ENCODE measurements around the gene SBNO1.
A peak's percentile ranks its signal among the peaks of the same experiment; 100 is the strongest.

The SBNO1 gene

GRCh38 chr12:123282111-123282510, 82.5 kb downstream of the SBNO1 start:
- no peak overlapping the region for H2AFZ ChIP-seq (ENCODE audit: low read length)
- no peak overlapping the region for H3K4me3 ChIP-seq (ENCODE audit: low read length)
- H3K36me3 ChIP-seq (replicated peaks; ENCODE audit: insufficient read depth, low read length), result no peaks in the 10 kb centered on the region
- H3K9me2 ChIP-seq (replicated peaks; ENCODE audit: insufficient read depth, low read length), result no peaks in the 10 kb centered on the region
- no peaks in the 10 kb centered on the region for H3K9me3 ChIP-seq (replicated peaks; ENCODE audit: insufficient read depth, low read length)
- H3K4me1 ChIP-seq (ENCODE audit: low read length), result 0 out of 2 replicates have a peak, but pooled peaks cover 3% of the 10 kb centered on the region
- no peak overlapping the region for H3K9ac ChIP-seq (ENCODE audit: low read length)
- H4K20me1 ChIP-seq (ENCODE audit: insufficient read depth, low read length), result no peaks in the 10 kb centered on the region
- H3K79me2 ChIP-seq (ENCODE audit: low read length), result no peaks in the 10 kb centered on the region
- H3K27me3 ChIP-seq (replicated peaks; ENCODE audit: insufficient read depth, low read length), result no peaks in the 10 kb centered on the region
- no peak for TF ChIP-seq CTCF (IDR thresholded peaks at IDR 0.05; ENCODE audit: low read length)
- TF ChIP-seq EZH2 (optimal IDR thresholded peaks at IDR 0.05; ENCODE audit: low read depth, low read length), result no peak
- TF ChIP-seq EZH2phosphoT487 (IDR thresholded peaks at IDR 0.05; ENCODE audit: low read length), result no peak
- H3K27ac ChIP-seq (ENCODE audit: low read length), result no peak overlapping the region
- no peak overlapping the region for H3K4me2 ChIP-seq (ENCODE audit: low read depth, low read length)
- no peak for DNase-seq
- no peaks in the 10 kb centered on the region for H3F3A ChIP-seq (ENCODE audit: insufficient read depth, low read length)

- H3K27me3 ChIP-seq (replicated peaks; ENCODE audit: insufficient read depth, low read length), result no peaks in the 10 kb centered on the region
- no peak for DNase-seq
- no peaks in the 10 kb centered on the region for H3K9me3 ChIP-seq (replicated peaks; ENCODE audit: insufficient read depth, low read length)
- no peaks in the 10 kb centered on the region for H3F3A ChIP-seq (ENCODE audit: insufficient read depth, low read length)
- H3K4me2 ChIP-seq (ENCODE audit: low read depth, low read length), result no peak overlapping the region
- H3K36me3 ChIP-seq (replicated peaks; ENCODE audit: insufficient read depth, low read length), result no peaks in the 10 kb centered on the region
- TF ChIP-seq CTCF (IDR thresholded peaks at IDR 0.05; ENCODE audit: low read length) (no peak), EZH2 (optimal IDR thresholded peaks at IDR 0.05; ENCODE audit: low read depth, low read length) (no peak), EZH2phosphoT487 (IDR thresholded peaks at IDR 0.05; ENCODE audit: low read length) (no peak)
- H3K9me2 ChIP-seq (replicated peaks; ENCODE audit: insufficient read depth, low read length), result no peaks in the 10 kb centered on the region
- H3K9ac ChIP-seq (ENCODE audit: low read length), result no peak overlapping the region
- H4K20me1 ChIP-seq (ENCODE audit: insufficient read depth, low read length), result no peaks in the 10 kb centered on the region
- no peaks in the 10 kb centered on the region for H3K79me2 ChIP-seq (ENCODE audit: low read length)
- 0 out of 2 replicates have a peak, but pooled peaks cover 3% of the 10 kb centered on the region for H3K4me1 ChIP-seq (ENCODE audit: low read length)
- no peak overlapping the region for H3K4me3 ChIP-seq (ENCODE audit: low read length)
- no peak overlapping the region for H2AFZ ChIP-seq (ENCODE audit: low read length)
- H3K27ac ChIP-seq (ENCODE audit: low read length), result no peak overlapping the region
Measured at GRCh38 chr12:123280971-123281370, 83.7 kb downstream of the SBNO1 start.

GRCh38 chr12:123278101-123278627, 86.5 kb downstream of the SBNO1 start:
- no peak overlapping the region for H3K4me3 ChIP-seq (ENCODE audit: low read length)
- peak overlapping the region; percentile 21; the same call in 1 of the 2 replicates for H3K4me2 ChIP-seq (ENCODE audit: low read depth, low read length)
- H3K79me2 ChIP-seq (ENCODE audit: low read length), result no peaks in the 10 kb centered on the region
- H3K9me2 ChIP-seq (replicated peaks; ENCODE audit: insufficient read depth, low read length), result no peaks in the 10 kb centered on the region
- H3K27me3 ChIP-seq (replicated peaks; ENCODE audit: insufficient read depth, low read length), result no peaks in the 10 kb centered on the region
- H4K20me1 ChIP-seq (ENCODE audit: insufficient read depth, low read length), result no peaks in the 10 kb centered on the region
- H3K36me3 ChIP-seq (replicated peaks; ENCODE audit: insufficient read depth, low read length), result no peaks in the 10 kb centered on the region
- TF ChIP-seq EZH2phosphoT487 (IDR thresholded peaks at IDR 0.05; ENCODE audit: low read length), result no peak
- no peak for TF ChIP-seq EZH2 (optimal IDR thresholded peaks at IDR 0.05; ENCODE audit: low read depth, low read length)
- no peak for TF ChIP-seq CTCF (IDR thresholded peaks at IDR 0.05; ENCODE audit: low read length)
- no peak overlapping the region for H2AFZ ChIP-seq (ENCODE audit: low read length)
- no peak overlapping the region for H3K9ac ChIP-seq (ENCODE audit: low read length)
- 0 out of 2 replicates have a peak, but pooled peaks cover 3% of the 10 kb centered on the region for H3K4me1 ChIP-seq (ENCODE audit: low read length)
- no peaks in the 10 kb centered on the region for H3F3A ChIP-seq (ENCODE audit: insufficient read depth, low read length)
- peak overlapping the region; percentile 47; the same call in 1 of the 2 replicates for H3K27ac ChIP-seq (ENCODE audit: low read length)
- H3K9me3 ChIP-seq (replicated peaks; ENCODE audit: insufficient read depth, low read length), result no peaks in the 10 kb centered on the region
- peak; percentile 52 for DNase-seq
